ENCODE measurements around the gene ERCC6.

DNA sequence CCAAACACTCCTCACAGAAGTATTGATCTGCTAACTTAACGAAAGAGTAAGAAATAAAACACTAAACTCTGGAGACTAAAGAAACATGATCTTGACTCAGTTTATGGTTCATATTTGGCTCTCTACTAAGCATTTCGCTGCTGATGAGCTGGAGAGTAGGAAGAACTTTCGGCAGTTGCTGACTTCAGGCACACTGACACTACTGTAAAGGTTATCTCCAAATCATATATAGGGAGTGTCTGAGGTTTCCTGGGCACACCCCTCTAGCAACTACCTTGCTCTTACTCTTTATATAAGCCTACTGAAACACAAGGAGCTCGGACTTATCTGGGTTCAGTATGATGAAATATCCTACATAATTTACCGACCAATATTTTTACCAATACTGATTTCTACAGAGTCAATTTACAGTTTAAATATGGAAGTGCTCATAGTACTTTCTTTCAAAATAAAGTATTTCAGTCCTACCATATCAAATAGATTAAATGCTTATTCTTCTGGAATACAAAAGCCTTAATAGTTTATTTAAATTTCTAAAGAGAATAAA, 39.5 kb downstream of the ERCC6 start:
- no peak for TF ChIP-seq POLR2A (IDR thresholded peaks at IDR 0.05)
- TF ChIP-seq, protein P1, sequence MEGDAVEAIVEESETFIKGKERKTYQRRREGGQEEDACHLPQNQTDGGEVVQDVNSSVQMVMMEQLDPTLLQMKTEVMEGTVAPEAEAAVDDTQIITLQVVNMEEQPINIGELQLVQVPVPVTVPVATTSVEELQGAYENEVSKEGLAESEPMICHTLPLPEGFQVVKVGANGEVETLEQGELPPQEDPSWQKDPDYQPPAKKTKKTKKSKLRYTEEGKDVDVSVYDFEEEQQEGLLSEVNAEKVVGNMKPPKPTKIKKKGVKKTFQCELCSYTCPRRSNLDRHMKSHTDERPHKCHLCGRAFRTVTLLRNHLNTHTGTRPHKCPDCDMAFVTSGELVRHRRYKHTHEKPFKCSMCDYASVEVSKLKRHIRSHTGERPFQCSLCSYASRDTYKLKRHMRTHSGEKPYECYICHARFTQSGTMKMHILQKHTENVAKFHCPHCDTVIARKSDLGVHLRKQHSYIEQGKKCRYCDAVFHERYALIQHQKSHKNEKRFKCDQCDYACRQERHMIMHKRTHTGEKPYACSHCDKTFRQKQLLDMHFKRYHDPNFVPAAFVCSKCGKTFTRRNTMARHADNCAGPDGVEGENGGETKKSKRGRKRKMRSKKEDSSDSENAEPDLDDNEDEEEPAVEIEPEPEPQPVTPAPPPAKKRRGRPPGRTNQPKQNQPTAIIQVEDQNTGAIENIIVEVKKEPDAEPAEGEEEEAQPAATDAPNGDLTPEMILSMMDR (IDR thresholded peaks at IDR 0.05) = no peak
